ENCODE measurements around the gene CDX1. TPM values are rescaled to one million over a fixed set of nuclear protein-coding genes. Genes with fewer than 3 reads are reported as not detected.
A peak's percentile ranks its signal among the peaks of the same experiment; 100 is the strongest.

Gene CDX1
- total and polyA plus RNA-seq, 12 donors: 0.13 to 0.32 TPM; not detected in 10

DNA sequence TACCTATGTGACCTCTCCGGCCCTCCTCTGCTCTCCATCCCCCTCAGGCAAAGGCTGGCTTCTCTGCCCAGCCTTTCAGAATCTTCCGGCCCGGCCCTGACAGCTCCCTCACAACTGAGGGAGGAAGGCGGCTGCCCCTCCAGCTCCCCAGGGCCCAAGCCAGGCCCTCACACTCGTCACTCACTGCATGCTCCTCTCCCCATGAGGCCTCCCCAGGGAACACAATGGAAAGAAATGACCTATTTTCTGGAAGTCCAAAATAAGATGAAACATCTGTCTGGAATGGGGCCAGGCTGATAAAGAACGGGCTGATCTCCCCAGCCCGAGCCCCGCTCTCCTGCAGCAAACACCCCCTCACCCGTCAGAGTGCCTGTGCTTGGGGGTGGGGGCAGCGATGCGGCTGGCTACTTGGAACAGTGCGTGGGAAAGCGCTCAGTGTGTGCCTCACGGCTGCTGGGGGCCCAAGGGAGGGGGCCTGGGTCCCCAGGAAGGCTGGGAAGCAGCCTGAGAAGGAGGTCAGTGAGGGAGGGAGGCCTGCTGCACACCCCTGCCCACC is 22.3 kb upstream of the CDX1 start:
- TF ChIP-seq, protein P1, sequence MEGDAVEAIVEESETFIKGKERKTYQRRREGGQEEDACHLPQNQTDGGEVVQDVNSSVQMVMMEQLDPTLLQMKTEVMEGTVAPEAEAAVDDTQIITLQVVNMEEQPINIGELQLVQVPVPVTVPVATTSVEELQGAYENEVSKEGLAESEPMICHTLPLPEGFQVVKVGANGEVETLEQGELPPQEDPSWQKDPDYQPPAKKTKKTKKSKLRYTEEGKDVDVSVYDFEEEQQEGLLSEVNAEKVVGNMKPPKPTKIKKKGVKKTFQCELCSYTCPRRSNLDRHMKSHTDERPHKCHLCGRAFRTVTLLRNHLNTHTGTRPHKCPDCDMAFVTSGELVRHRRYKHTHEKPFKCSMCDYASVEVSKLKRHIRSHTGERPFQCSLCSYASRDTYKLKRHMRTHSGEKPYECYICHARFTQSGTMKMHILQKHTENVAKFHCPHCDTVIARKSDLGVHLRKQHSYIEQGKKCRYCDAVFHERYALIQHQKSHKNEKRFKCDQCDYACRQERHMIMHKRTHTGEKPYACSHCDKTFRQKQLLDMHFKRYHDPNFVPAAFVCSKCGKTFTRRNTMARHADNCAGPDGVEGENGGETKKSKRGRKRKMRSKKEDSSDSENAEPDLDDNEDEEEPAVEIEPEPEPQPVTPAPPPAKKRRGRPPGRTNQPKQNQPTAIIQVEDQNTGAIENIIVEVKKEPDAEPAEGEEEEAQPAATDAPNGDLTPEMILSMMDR (IDR thresholded peaks at IDR 0.05): no peak
- 46 to 54% methylated on average over 14 of the region's 14 CpGs for WGBS, 2 donors
- ATAC-seq (peak; percentile 68 to 78 (median 71)), DNase-seq (peak; percentile 80 to 92)
- H3K27ac ChIP-seq: peak overlapping the region; percentile 78 to 92 (median 87)
- peak overlapping the region in 8 of 10 donors; percentile 21 to 38 (median 26) for H3K4me3 ChIP-seq
- H3K36me3 ChIP-seq: peaks cover 0 to 8% (median 0%) of the 10 kb centered on the region in 9 donors
- no peaks in the 10 kb centered on the region for H3K9me3 ChIP-seq
- no peaks in the 10 kb centered on the region for H3K27me3 ChIP-seq
- intact Hi-C loops (cut with DNase I): no loop called here
- peaks cover 27 to 95% (median 73%) of the 10 kb centered on the region in 9 donors for H3K4me1 ChIP-seq

DNA sequence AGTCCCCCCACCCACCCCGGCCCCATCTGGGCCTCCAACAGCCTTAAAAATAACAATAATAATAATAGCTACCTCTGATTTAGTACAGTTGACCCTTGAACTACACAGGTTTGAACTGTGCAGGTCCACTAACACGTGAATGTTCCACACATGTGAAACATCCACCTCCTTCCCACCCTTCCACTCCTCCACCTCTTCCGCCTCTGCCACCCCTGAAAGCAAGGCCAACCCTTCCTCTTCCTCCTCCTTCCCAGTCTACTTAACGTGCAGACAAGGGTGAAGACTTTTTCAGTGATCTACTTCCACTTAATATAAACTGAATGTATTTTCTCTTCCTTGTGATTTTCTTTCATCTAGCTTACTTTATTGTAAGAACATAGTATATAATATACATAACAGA is 21.7 kb upstream of the CDX1 start:
- TF ChIP-seq, protein P1 (IDR thresholded peaks at IDR 0.05): no peak
- Histone ChIP-seq H3K9me3 (no peaks in the 10 kb centered on the region), H3K27me3 (no peaks in the 10 kb centered on the region), H3K4me1 (peaks cover 24 to 91% (median 67%) of the 10 kb centered on the region in 9 donors), H3K27ac (peak overlapping the region; percentile 53 to 92 (median 87)), H3K4me3 (peak overlapping the region in 3 of 10 donors; percentile 7 to 25 (median 21)), H3K36me3 (peaks cover 0 to 8% (median 0%) of the 10 kb centered on the region in 9 donors)
- DNase-seq: no peak
- intact Hi-C loops (cut with DNase I): no loop called here
- ATAC-seq: no peak
- WGBS, 2 donors: 38 to 47% methylated on average over 4 of the region's 4 CpGs

DNA sequence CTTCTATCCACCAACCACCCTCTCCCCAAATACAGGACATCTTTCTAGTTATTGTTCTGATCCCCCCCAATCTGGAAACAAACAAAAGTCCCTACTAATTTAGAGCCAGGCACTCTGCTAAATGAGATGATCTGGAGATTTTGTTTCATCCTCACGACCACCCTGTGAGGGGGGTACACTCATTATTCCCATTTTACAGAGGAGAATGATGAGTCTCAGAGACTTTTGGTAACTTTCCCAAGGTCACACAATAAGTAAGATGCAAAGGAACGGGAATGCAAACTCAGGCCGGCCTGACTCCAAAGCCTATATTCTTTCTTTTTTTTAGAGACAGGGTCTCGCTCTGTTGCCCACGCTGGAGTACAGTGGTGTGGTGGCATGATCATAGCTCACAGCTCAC is 20.3 kb upstream of the CDX1 start:
- H3K27ac ChIP-seq: peak overlapping the region; percentile 32 to 92 (median 85)
- no peaks in the 10 kb centered on the region for H3K27me3 ChIP-seq
- peaks cover 0 to 13% (median 0%) of the 10 kb centered on the region in 9 donors for H3K36me3 ChIP-seq
- ATAC-seq: no peak
- peak overlapping the region in 1 of 10 donors; percentile 20 for H3K4me3 ChIP-seq
- DNase-seq: no peak
- no peaks in the 10 kb centered on the region for H3K9me3 ChIP-seq
- TF ChIP-seq, protein P1 (IDR thresholded peaks at IDR 0.05): no peak
- 86 to 91% methylated on average over 5 of the region's 5 CpGs for WGBS, 2 donors
- intact Hi-C loops (cut with DNase I): no loop called here
- peaks cover 13 to 89% (median 59%) of the 10 kb centered on the region in 9 donors for H3K4me1 ChIP-seq

DNA sequence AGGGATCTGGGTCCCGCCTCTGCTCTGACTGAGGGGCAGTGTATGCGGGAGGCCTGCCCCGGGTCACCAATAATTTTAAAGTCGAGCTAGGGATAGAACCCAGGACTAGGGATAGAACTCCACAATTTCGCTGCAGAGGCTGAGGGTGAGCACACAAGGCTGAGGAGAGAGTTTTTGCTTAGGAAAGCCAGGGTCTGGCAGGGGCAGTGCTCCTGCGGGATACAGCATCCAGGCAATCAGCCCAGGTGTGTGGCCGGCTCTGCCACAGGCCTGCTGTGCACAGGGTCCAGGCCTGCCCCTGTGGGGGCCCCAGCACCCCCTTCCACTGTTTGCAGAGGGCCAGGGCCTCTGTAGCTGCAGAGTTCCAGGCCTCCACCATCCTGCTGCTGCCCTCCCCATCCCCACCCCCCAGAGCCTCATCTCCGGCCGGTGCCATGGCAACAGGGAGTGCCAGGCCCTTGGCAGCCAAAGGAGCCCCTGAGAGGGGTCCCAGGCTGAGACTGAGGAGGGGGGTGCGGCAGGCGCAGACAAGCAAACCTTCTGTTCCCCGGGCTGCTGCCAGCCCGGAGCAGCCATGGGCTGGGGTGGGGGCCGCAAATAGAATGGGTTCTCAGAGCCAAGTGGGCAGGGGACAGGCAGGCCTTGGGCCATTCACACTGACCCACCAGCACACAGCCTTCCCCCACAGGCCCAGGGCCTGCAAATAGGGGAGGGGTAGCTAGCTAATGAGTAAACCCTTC is 19.5 kb upstream of the CDX1 start:
- 79 to 80% methylated on average over 14 of the region's 14 CpGs for WGBS, 2 donors
- Histone ChIP-seq H3K36me3 (peaks cover 0 to 18% (median 0%) of the 10 kb centered on the region in 9 donors), H3K4me3 (peak overlapping the region in 9 of 10 donors; percentile 3 to 67 (median 20)), H3K27ac (peak overlapping the region; percentile 48 to 92 (median 85)), H3K4me1 (peaks cover 9 to 84% (median 53%) of the 10 kb centered on the region in 9 donors), H3K27me3 (no peaks in the 10 kb centered on the region), H3K9me3 (no peaks in the 10 kb centered on the region)
- DNase-seq (peak in 1 of 2 donors; percentile 14), ATAC-seq (no peak)
- TF ChIP-seq, protein P1 (IDR thresholded peaks at IDR 0.05): no peak
- intact Hi-C loops (cut with DNase I): no loop called here

Measured in heart right ventricle (tissue), 16 donors.